Fibroblast of mammary gland (primary cell): Measurements from ENCODE around the gene SOX12.

Experiments used
- DNase-seq: peaks from one replicate; pipeline ENCODE4 v3.0.0-alpha.2; 2010; ENCODE audit warnings: low read depth
- H3K4me3 ChIP-seq: 2 replicates; pipeline ENCODE4 v1.5.1; 2011; ENCODE audit warnings: low read depth, mild to moderate bottlenecking, low read length, moderate library complexity; ENCODE audit not compliant: control insufficient read depth
- CTCF ChIP-seq: conservative IDR thresholded peaks from 2 replicates; pipeline ENCODE4 v1.5.1; 2011; ENCODE audit warnings: low read depth, low read length, inconsistent platforms; ENCODE audit not compliant: control insufficient read depth, insufficient read depth

SOX12 gene

GRCh38 chr20:366041-366718 lies 40.8 kb downstream of the SOX12 start:
- H3K4me3 ChIP-seq: no peak overlapping the region
- DNase-seq: no peak
- no peak for TF ChIP-seq CTCF

GRCh38 chr20:366719-367485 lies 41.5 kb downstream of the SOX12 start:
- no peak for TF ChIP-seq CTCF
- no peak overlapping the region for H3K4me3 ChIP-seq
- DNase-seq: no peak

GRCh38 chr20:367486-367887 lies 42.1 kb downstream of the SOX12 start:
- no peak overlapping the region for H3K4me3 ChIP-seq
- no peak for DNase-seq
- TF ChIP-seq CTCF: no peak

- TF ChIP-seq CTCF: no peak
- no peak for DNase-seq
- no peak overlapping the region for H3K4me3 ChIP-seq
Measured at GRCh38 chr20:368915-369314, 43.6 kb downstream of the SOX12 start.

- no peak for TF ChIP-seq CTCF
- H3K4me3 ChIP-seq: no peak overlapping the region
- no peak for DNase-seq
Measured at GRCh38 chr20:370151-370600, 44.8 kb downstream of the SOX12 start.

DNA sequence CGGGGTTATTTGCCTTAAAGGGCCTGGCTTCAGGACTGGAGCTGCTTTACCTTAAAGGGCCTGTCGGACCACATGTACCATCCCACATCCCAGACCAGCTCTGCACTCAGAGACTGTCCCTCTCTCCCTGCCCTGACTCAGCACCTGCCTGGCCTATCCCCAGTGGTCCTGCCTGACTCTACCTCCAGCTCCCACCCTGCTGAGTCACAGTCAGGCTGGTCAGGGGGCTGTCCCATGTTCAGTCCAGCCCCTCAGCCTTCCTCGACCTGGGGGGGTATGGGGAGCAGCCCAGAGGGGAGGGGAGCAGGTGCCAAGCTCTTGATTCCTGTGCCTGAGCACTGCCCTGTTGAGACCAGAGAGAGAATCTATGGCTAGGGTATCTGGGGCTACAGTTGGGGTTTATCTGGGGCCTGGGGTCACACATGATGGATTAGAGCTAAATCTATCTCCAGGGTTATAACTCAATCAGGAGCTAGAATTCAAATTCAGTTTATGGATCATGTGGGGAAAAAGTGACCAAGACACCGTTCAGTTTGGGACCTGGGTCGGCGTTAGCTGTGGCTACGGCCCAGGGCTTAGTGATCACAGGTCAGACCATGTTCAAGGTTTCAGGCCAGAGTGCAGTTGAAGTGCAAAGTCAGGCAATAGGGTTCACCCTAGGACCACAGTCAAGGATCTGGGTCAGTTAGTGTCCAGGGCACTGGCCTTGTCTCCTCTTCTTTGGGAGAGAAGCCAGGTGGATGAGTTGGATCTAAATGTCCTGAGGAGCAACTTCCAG lies 45.8 kb downstream of the SOX12 start:
- no peak overlapping the region for H3K4me3 ChIP-seq
- TF ChIP-seq CTCF: no peak
- no peak for DNase-seq
